ENCODE data around the gene PCDHA4. TPM values are rescaled to one million over a fixed set of nuclear protein-coding genes. Genes with fewer than 3 reads are reported as not detected.
A peak's percentile ranks its signal among the peaks of the same experiment; 100 is the strongest.

The PCDHA4 gene
- total RNA-seq, 6 donors from 2014 or later, result 1.4 to 4.2 (median 2.0) TPM

DNA sequence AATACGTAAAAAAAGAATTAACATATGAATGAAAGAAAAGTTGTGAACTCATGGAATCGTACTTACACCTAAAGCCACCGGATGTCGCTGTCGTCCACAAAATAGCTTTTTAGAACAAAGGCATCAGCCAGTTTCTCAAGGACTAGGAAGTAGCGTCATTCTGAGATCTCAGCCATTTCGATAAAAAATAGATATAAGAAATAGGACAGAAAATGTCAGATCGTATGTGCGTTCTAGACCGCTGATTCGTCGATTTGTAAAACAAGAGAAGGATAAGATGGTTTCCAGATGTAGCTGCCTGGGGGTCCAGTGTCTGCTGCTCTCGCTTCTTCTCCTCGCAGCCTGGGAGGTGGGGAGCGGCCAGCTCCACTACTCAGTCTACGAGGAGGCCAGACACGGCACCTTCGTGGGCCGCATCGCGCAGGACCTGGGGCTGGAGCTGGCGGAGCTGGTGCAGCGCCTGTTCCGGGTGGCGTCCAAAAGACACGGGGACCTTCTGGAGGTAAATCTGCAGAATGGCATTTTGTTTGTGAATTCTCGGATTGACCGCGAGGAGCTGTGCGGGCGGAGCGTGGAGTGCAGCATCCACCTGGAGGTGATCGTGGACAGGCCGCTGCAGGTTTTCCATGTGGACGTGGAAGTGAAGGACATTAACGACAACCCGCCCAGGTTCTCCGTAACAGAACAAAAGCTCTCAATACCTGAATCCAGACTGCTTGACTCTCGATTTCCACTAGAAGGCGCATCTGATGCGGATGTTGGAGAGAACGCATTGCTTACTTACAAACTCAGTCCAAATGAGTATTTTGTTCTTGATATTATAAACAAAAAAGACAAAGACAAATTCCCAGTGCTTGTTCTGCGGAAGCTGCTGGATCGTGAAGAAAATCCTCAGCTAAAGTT, 49.2 kb downstream of the PCDHA4 start, which contains the start of gene PCDHA10:
Gene PCDHA10, plus strand, starts transcription at position 126 of the 903 bp plus-strand sequence. Its CDS starts 152 bp downstream, at position 278.
- Histone ChIP-seq H3K4me3 (peak within 1 kb of the TSS in 3 of 4 donors; percentile 33 to 35 (median 34)), H3K27ac (peak within 1 kb of the TSS in 1 of 4 donors; percentile 56)

GRCh38 chr5:140857177-140857986, 50.5 kb downstream of the PCDHA4 start:
- TF ChIP-seq EP300 (IDR thresholded peaks at IDR 0.05) (no peak), POLR2AphosphoS5 (IDR thresholded peaks at IDR 0.05) (no peak), POLR2A (IDR thresholded peaks at IDR 0.05) (no peak)
- TF ChIP-seq, protein P1, sequence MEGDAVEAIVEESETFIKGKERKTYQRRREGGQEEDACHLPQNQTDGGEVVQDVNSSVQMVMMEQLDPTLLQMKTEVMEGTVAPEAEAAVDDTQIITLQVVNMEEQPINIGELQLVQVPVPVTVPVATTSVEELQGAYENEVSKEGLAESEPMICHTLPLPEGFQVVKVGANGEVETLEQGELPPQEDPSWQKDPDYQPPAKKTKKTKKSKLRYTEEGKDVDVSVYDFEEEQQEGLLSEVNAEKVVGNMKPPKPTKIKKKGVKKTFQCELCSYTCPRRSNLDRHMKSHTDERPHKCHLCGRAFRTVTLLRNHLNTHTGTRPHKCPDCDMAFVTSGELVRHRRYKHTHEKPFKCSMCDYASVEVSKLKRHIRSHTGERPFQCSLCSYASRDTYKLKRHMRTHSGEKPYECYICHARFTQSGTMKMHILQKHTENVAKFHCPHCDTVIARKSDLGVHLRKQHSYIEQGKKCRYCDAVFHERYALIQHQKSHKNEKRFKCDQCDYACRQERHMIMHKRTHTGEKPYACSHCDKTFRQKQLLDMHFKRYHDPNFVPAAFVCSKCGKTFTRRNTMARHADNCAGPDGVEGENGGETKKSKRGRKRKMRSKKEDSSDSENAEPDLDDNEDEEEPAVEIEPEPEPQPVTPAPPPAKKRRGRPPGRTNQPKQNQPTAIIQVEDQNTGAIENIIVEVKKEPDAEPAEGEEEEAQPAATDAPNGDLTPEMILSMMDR (IDR thresholded peaks at IDR 0.05), result no peak
- DNase-seq, result peak in 1 of 2 donors; percentile 80

More for the DNA sequence above, 49.2 kb downstream of the PCDHA4 start, which contains the start of gene PCDHA10:
- peak in 1 of 2 donors; percentile 59 for DNase-seq
- Histone ChIP-seq H3K36me3 (no peaks in the 10 kb centered on the region), H3K27me3 (no peaks in the 10 kb centered on the region), H3K4me1 (no peaks in the 10 kb centered on the region), H3K9me3 (peaks cover 0 to 31% (median 25%) of the 10 kb centered on the region in 4 donors)
- TF ChIP-seq EP300 (IDR thresholded peaks at IDR 0.05), result no peak
- TF ChIP-seq, protein P1 (IDR thresholded peaks at IDR 0.05), result peak in 3 of 6 experiments; percentile 6 to 29 (median 12)
- ATAC-seq (ENCODE audit: low FRiP score in 2 of 2), result no peak
- 22 to 23% methylated on average over 30 to 44 of the region's 44 CpGs for WGBS, 2 donors

DNA sequence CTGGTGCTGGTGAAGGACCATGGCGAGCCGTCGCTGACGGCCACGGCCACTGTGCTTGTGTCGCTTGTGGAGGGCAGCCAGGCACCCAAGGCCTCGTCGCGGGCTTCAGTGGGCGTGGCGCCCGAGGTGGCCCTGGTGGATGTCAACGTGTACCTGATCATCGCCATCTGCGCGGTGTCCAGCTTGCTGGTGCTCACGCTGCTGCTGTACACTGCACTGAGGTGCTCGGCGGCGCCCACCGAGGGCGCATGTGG, 51.0 kb downstream of the PCDHA4 start:
- no peak overlapping the region for H3K4me3 ChIP-seq
- 62 to 73% methylated on average over 9 to 10 of the region's 22 CpGs for WGBS, 2 donors
- H3K36me3 ChIP-seq, result no peaks in the 10 kb centered on the region
- H3K27ac ChIP-seq, result no peak overlapping the region
- no peaks in the 10 kb centered on the region for H3K27me3 ChIP-seq
- DNase-seq, result peak in 1 of 2 donors; percentile 77
- ATAC-seq (ENCODE audit: low FRiP score in 2 of 2), result no peak
- H3K9me3 ChIP-seq, result peaks cover 0 to 47% (median 40%) of the 10 kb centered on the region in 4 donors
- no peaks in the 10 kb centered on the region for H3K4me1 ChIP-seq
- TF ChIP-seq, protein P1 (IDR thresholded peaks at IDR 0.05), result no peak
- TF ChIP-seq POLR2A (IDR thresholded peaks at IDR 0.05) (no peak), POLR2AphosphoS5 (IDR thresholded peaks at IDR 0.05) (no peak), EP300 (IDR thresholded peaks at IDR 0.05) (no peak)

More at GRCh38 chr5:140857177-140857986, 50.5 kb downstream of the PCDHA4 start:
- Histone ChIP-seq H3K27me3 (no peaks in the 10 kb centered on the region), H3K9me3 (peaks cover 0 to 42% (median 35%) of the 10 kb centered on the region in 4 donors), H3K4me3 (no peak overlapping the region), H3K36me3 (no peaks in the 10 kb centered on the region), H3K27ac (no peak overlapping the region), H3K4me1 (no peaks in the 10 kb centered on the region)
- 61 to 73% methylated on average over 29 to 72 of the region's 94 CpGs for WGBS, 2 donors
- ATAC-seq (ENCODE audit: low FRiP score in 2 of 2), result no peak

DNA sequence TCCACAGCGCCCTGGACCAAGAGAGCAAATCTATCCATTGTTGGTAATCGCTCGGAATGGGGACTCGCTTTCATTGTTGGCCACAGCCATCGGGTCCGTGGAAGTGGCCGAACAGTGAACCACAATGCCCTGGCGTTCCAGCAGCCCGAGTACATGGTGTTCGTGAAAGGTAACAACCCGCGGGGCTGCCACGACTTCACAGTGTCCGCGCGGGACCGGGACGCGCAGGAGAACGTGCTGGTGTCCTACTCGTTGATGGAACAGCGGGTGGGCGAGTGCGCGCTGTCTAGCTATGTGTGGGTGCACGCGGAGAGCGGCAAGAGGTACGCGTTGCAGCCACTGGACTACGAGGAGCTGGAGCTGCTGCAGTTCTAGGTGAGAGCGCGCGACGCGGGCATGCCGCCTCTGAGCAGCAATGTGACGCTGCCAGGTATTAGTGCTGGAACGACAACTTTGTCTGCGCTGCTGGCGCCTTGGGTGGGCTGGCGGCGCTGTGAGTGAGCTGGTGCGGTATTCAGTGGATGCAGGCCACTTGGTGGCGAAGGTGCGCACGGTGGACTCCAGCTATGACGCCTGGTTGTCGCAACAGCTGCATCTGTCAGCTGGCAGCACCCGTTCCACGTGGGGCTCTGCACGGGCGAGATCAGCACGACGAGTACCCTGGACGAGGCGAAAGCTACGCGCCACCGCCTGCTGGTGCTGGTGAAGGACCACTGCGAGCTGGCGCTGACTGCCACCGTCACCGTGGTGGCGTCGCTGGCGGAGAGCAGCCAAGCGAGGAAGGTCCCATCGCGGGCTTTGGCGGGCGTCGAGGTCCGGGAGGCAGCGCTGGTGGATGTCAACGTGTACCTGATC, 55.8 kb downstream of the PCDHA4 start:
- 44 to 55% methylated on average over 53 to 67 of the region's 76 CpGs for WGBS, 2 donors
- DNase-seq, result peak in 1 of 2 donors; percentile 75
- TF ChIP-seq POLR2AphosphoS5 (IDR thresholded peaks at IDR 0.05) (no peak), EP300 (IDR thresholded peaks at IDR 0.05) (no peak), POLR2A (IDR thresholded peaks at IDR 0.05) (no peak)
- TF ChIP-seq, protein P1 (IDR thresholded peaks at IDR 0.05), result no peak
- ATAC-seq (ENCODE audit: low FRiP score in 2 of 2), result peak in 1 of 2 donors; percentile 34
- Histone ChIP-seq H3K4me1 (no peaks in the 10 kb centered on the region), H3K27me3 (no peaks in the 10 kb centered on the region), H3K9me3 (peaks cover 0 to 36% (median 35%) of the 10 kb centered on the region in 4 donors), H3K36me3 (no peaks in the 10 kb centered on the region), H3K4me3 (no peak overlapping the region), H3K27ac (no peak overlapping the region)

All from upper lobe of left lung (tissue), 6 donors.